Motor neuron (in vitro differentiated cells): ENCODE measurements around the gene CDK6. TPM values are rescaled to one million over a fixed set of nuclear protein-coding genes. Genes with fewer than 3 reads are reported as not detected.

Experiments used
- ATAC-seq, 8 experiments: fragments of 200-7000 bp; cut with Tn5 transposase; replicated peaks in 6 of 8; 2 replicates each; pipeline ENCODE4 v1.8.0; 2021; ENCODE audit warnings: mild to moderate bottlenecking in 8 of 8, moderate library complexity in 8 of 8
- H3K27ac ChIP-seq, 2 donors: fragments of 250-450 bp; sonication (Bioruptor Pico); 2 replicates each; pipeline ENCODE4 v1.9.0; 2021; ENCODE audit warnings: antibody characterized with exemption in 2 of 2, mild to moderate bottlenecking in 2 of 2, moderate library complexity in 1 of 2
- H3K4me1 ChIP-seq, 2 donors: fragments of 250-450 bp; sonication (Bioruptor Pico); replicated peaks in 1 of 2; 2 replicates each; pipeline ENCODE4 v1.6.1; 2021; ENCODE audit warnings: antibody characterized with exemption in 2 of 2, mild to moderate bottlenecking in 2 of 2, moderate library complexity in 1 of 2
- H3K4me3 ChIP-seq, 5 donors: fragments of 250-450 bp; sonication (Bioruptor Pico); 2 replicates each; pipeline ENCODE4 v1.9.0; 2021; ENCODE audit warnings: antibody characterized with exemption in 5 of 5, mild to moderate bottlenecking in 5 of 5, moderate library complexity in 4 of 5
- WGBS, 10 experiments: fragments of 450-650 bp; shearing (Covaris generic); methylation state at CpG; one replicate each; pipeline ENCODE4 v1.0.0; 2022; 5-methylcytosine and 5-hydroxymethylcytosine counted together
- in situ Hi-C, 9 experiments: fragments of 400-800 bp; cut with MboI; loops; one replicate each; pipeline ENCODE4 v1.15.0; 2021; ENCODE audit warnings: low sequenced_read_pairs in 9 of 9, low pct_unique_long_range_greater_than_20kb in 2 of 9; ENCODE audit not compliant: unreplicated experiment in 9 of 9
- total RNA-seq, 8 experiments: library from RNA; unstranded; fragments of 300-600 nt; gene quantifications; 2 replicates each; pipeline versions ENCODE4 v1.2.3 to v1.2.4, GENCODE V29; 2022

CDK6 gene
- total RNA-seq, 8 experiments from 2014 or later = 11.2 to 55.2 (median 25.7) TPM

DNA sequence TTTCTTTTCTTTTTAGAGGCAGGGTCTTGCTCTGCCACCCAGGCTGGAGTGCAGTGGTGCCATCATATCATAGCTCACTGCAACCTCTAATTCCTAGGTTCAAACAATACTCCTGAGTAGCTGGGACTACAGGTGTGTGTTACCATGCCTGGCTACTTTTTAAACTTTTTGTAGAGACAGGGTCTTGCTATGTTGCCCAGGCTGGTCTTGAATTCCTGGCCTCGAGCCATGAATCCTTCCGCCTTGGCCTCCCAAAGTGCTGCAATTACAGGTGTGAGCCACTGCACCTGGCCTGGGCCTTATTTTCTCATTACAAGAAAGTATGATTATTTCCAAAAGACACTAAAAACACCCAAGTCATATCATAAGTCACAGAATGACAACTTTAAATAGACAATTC is 106.6 kb downstream of the CDK6 start:
- H3K4me3 ChIP-seq = no peak overlapping the region
- no peak for ATAC-seq
- no peaks in the 10 kb centered on the region for H3K4me1 ChIP-seq
- in situ Hi-C loops = no loop called here
- 68 to 100% (median 100%) methylated on average over 1 to 2 of the region's 2 CpGs; no CpG with 5 or more reads in 6 of the 10 experiments for WGBS, 10 experiments
- no peak overlapping the region for H3K27ac ChIP-seq

- Histone ChIP-seq H3K27ac (no peak overlapping the region), H3K4me1 (no peaks in the 10 kb centered on the region), H3K4me3 (no peak overlapping the region)
- WGBS, 10 experiments = 93 to 100% (median 98%) methylated on average over 3 to 6 of the region's 7 CpGs; no CpG with 5 or more reads in 1 of the 10 experiments
- no peak for ATAC-seq
- in situ Hi-C loops = no loop called here
Observed at GRCh38 chr7:92729172-92729571, 107.2 kb downstream of the CDK6 start.

- no peak overlapping the region for H3K27ac ChIP-seq
- H3K4me3 ChIP-seq = no peak overlapping the region
- no peaks in the 10 kb centered on the region for H3K4me1 ChIP-seq
- WGBS, 10 experiments = 0 to 80% (median 36%) methylated on average over 1 of the region's 1 CpG; no CpG with 5 or more reads in 1 of the 10 experiments
- in situ Hi-C loops = no loop called here
- ATAC-seq = peak in 1 of 8 experiments; percentile 13
Observed at GRCh38 chr7:92727755-92728154, 108.6 kb downstream of the CDK6 start.

- H3K4me1 ChIP-seq = no peaks in the 10 kb centered on the region
- WGBS, 10 experiments = 91 to 100% (median 100%) methylated on average over 1 to 11 of the region's 14 CpGs; no CpG with 5 or more reads in 1 of the 10 experiments
- H3K4me3 ChIP-seq = no peak overlapping the region
- H3K27ac ChIP-seq = no peak overlapping the region
- in situ Hi-C loops = no loop called here
- ATAC-seq = no peak
Observed at GRCh38 chr7:92725161-92725925, 111.0 kb downstream of the CDK6 start.

GRCh38 chr7:92723943-92724342 is 112.4 kb downstream of the CDK6 start:
- Histone ChIP-seq H3K4me1 (no peaks in the 10 kb centered on the region), H3K4me3 (no peak overlapping the region), H3K27ac (no peak overlapping the region)
- in situ Hi-C loops = no loop called here
- WGBS, 10 experiments = 25 to 86% (median 65%) methylated on average over 1 to 5 of the region's 5 CpGs
- peak in 2 of 8 experiments; percentile 76 to 79 for ATAC-seq

DNA sequence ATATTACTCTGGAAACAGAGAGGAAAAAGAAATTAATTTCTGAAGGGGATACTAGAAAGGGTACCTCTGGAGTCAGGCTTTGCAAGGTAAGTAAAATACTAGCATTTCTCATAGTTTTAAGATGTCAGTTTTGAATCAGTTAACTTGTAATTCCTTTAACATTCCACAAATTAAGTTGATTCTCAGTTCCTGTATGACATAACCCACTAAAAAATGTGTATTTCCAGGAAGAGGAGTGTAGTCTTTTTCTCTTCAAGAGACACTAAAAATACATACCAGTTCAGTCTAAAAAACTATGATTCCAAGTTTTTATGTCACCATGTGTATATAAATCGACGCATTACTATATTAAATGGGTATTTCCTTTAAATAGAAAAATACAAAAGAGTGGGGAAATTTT is 113.2 kb downstream of the CDK6 start:
- 4 to 100% (median 90%) methylated on average over 2 of the region's 2 CpGs; no CpG with 5 or more reads in 1 of the 10 experiments for WGBS, 10 experiments
- peak in 1 of 8 experiments; percentile 24 for ATAC-seq
- Histone ChIP-seq H3K4me3 (no peak overlapping the region), H3K4me1 (no peaks in the 10 kb centered on the region), H3K27ac (no peak overlapping the region)
- in situ Hi-C loops = no loop called here

- Histone ChIP-seq H3K4me3 (no peak overlapping the region), H3K27ac (no peak overlapping the region), H3K4me1 (no peaks in the 10 kb centered on the region)
- WGBS, 10 experiments = 71 to 100% (median 100%) methylated on average over 1 of the region's 1 CpG; no CpG with 5 or more reads in 5 of the 10 experiments
- no peak for ATAC-seq
- in situ Hi-C loops = no loop called here
Observed at GRCh38 chr7:92722541-92722940, 113.8 kb downstream of the CDK6 start.

DNA sequence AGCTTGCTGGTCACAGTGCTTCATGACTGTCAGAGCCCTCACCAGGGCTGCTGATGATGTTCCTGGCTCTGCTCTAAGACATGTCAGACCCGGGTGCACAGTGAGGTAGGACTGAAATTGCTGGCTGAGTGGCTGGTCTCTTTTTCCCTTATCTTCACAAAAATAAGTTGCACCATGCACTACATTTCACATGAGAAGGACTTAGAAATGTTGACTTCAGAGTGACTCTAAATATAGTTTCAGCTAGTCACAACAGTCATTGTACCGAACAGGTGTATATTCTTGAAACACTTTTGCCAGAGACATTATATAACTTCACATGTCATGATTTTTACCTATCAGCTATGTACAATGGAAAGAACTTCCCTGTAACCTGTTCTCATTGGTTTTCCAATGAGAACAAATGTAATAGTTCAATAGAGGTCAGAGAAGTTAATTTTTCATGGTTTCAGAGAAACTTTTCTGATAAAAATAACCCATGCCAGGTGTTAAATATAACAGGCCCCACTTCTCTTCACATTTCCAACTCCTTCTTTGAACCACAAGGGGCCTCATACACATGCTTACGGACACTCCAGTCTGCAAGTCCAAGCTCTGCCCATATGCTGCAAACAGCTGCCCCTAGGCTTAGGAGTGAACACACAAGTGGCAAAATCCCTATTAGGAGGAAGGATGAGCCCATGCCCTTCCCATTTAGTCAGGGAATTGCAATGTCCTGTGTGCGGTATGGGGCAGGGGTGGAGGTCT is 115.6 kb downstream of the CDK6 start:
- in situ Hi-C loops = no loop called here
- no peak overlapping the region for H3K4me3 ChIP-seq
- WGBS, 10 experiments = 16 to 100% (median 83%) methylated on average over 1 to 3 of the region's 4 CpGs; no CpG with 5 or more reads in 1 of the 10 experiments
- no peak overlapping the region for H3K27ac ChIP-seq
- H3K4me1 ChIP-seq = no peaks in the 10 kb centered on the region
- peak in 3 of 8 experiments; percentile 24 to 67 (median 64) for ATAC-seq

DNA sequence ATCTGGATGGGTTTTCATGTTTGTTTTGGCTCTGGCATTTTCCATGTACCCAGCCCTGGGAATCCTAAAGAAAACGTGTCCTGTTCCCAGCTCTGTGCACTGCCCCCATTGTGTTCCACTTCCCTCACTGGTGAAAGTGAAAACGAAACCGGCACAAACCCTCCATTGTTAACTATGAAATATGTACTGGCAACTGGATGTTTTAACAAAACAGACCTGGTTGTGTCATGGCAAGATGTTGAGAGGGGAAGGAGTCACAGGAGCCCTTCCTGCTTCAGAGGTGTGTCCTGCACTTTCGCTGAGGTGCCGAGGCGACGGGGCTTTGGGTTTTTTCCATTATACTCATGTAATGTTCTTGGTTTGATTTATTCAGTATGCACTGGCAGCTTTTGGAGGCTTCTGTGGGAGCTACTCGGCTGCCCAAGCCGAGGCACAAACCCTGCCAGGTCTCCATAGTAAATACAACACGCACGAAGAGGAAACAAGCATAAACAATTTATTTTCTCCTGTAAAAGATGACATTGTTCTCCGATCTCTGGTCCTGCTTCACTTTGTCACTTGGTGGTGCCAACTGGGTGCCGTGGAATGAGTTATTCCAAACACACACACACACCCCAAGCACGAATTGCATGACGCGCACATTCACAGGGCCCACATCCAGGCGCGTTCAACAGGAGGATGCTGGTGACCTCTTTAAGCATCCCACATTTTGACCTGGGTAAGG is 118.2 kb downstream of the CDK6 start:
- H3K27ac ChIP-seq = no peak overlapping the region
- in situ Hi-C loops = no loop called here
- 12 to 100% (median 79%) methylated on average over 3 to 11 of the region's 18 CpGs; no CpG with 5 or more reads in 1 of the 10 experiments for WGBS, 10 experiments
- H3K4me1 ChIP-seq = no peaks in the 10 kb centered on the region
- no peak overlapping the region for H3K4me3 ChIP-seq
- peak in 4 of 8 experiments; percentile 45 to 80 (median 72) for ATAC-seq

- in situ Hi-C loops = no loop called here
- WGBS, 10 experiments = 42 to 98% (median 90%) methylated on average over 2 to 7 of the region's 7 CpGs; no CpG with 5 or more reads in 2 of the 10 experiments
- Histone ChIP-seq H3K4me3 (no peak overlapping the region), H3K27ac (no peak overlapping the region), H3K4me1 (no peaks in the 10 kb centered on the region)
- peak in 3 of 8 experiments; percentile 7 to 69 (median 16) for ATAC-seq
Observed at GRCh38 chr7:92717623-92717992, 118.8 kb downstream of the CDK6 start.

- no peak overlapping the region for H3K4me3 ChIP-seq
- in situ Hi-C loops = no loop called here
- no peak overlapping the region for H3K27ac ChIP-seq
- 80 to 100% (median 94%) methylated on average over 1 to 4 of the region's 4 CpGs; no CpG with 5 or more reads in 1 of the 10 experiments for WGBS, 10 experiments
- no peaks in the 10 kb centered on the region for H3K4me1 ChIP-seq
- ATAC-seq = no peak
Observed at GRCh38 chr7:92716825-92717580, 119.4 kb downstream of the CDK6 start.

- no peak overlapping the region for H3K27ac ChIP-seq
- in situ Hi-C loops = no loop called here
- WGBS, 10 experiments = 79 to 100% (median 96%) methylated on average over 1 to 2 of the region's 2 CpGs
- H3K4me3 ChIP-seq = no peak overlapping the region
- no peak for ATAC-seq
- H3K4me1 ChIP-seq = no peaks in the 10 kb centered on the region
Observed at GRCh38 chr7:92715963-92716362, 120.4 kb downstream of the CDK6 start.
